Adipocyte (in vitro differentiated cells): ENCODE results near the gene ASS1.

Experiments
- DNase-seq: peaks from one replicate; pipeline ENCODE4 v3.0.0-alpha.2; 2015; ENCODE audit warnings: low read depth
- H3K27me3 ChIP-seq: replicated peaks from 2 replicates; pipeline ENCODE4 v1.7.0; 2013; ENCODE audit warnings: mild to moderate bottlenecking, low read length, moderate library complexity; ENCODE audit not compliant: control insufficient read depth, insufficient read depth
- H3K36me3 ChIP-seq: 2 replicates; pipeline ENCODE4 v1.7.0; 2013; ENCODE audit warnings: low read length, mild to moderate bottlenecking, moderate library complexity; ENCODE audit not compliant: control insufficient read depth, insufficient read depth, severe bottlenecking
- H3K4me1 ChIP-seq: 2 replicates; pipeline ENCODE4 v1.7.0; 2013; ENCODE audit warnings: mild to moderate bottlenecking, low read length, moderate library complexity; ENCODE audit not compliant: control insufficient read depth, insufficient read depth
- H3K4me3 ChIP-seq: 2 replicates; pipeline ENCODE4 v1.7.0; 2013; ENCODE audit warnings: mild to moderate bottlenecking, low read length, moderate library complexity
- H3K9ac ChIP-seq: 2 replicates; pipeline ENCODE4 v1.7.0; 2013; ENCODE audit warnings: mild to moderate bottlenecking, low read length, moderate library complexity
- H3K9me3 ChIP-seq: 2 replicates; pipeline ENCODE4 v1.7.0; 2013; ENCODE audit warnings: mild to moderate bottlenecking, low read length, moderate library complexity; ENCODE audit not compliant: control insufficient read depth

The ASS1 gene

DNA sequence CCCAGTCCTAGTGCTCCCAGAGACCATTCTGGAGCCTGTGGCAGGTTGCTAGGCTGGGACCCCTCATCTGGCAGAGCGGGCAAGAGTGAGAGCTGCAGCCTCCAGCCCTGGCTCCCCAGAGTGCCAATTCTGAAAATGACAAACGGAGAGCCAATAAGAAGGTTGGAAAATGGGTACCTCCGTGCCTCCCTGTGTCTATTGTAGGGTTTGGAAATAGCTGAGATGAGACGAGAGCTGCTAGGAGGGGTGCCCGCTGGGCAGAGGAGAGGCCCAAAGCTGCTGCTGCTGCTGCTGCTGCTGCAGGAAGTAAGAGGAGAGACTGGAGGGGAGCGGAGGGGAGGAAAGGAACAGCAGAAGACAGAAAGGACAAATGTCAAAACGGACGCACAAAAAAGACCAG lies 98.6 kb downstream of the ASS1 start:
- H3K4me1 ChIP-seq = peaks cover 6% of the 10 kb centered on the region
- DNase-seq = no peak
- H3K4me3 ChIP-seq = no peak overlapping the region
- no peak overlapping the region for H3K9ac ChIP-seq
- no peaks in the 10 kb centered on the region for H3K9me3 ChIP-seq
- no peaks in the 10 kb centered on the region for H3K36me3 ChIP-seq
- peaks cover 25% of the 10 kb centered on the region for H3K27me3 ChIP-seq

DNA sequence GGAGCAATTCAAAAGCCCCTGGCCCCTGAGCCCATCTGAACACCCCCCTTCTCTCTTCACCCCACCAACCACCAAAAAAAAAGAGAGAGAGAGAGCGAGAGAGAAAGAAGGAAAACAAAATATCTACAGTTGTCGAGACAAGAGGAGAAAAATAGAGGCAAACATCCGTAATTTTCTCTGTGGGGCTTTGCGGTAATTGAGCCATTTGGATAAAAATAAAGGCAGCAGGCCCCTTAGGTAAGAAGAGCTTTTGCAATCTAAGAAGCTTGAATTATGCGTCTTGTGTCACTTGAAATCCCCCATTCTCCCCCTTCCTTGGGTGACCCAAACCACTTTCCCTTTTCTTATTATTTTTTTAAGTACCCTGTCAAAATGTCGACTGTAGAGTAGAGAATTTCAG lies 99.1 kb downstream of the ASS1 start:
- H3K9me3 ChIP-seq = peaks cover under 1% of the 10 kb centered on the region
- no peak overlapping the region for H3K9ac ChIP-seq
- H3K27me3 ChIP-seq = peaks cover 27% of the 10 kb centered on the region
- no peak overlapping the region for H3K4me3 ChIP-seq
- H3K4me1 ChIP-seq = peaks cover 6% of the 10 kb centered on the region
- DNase-seq = no peak
- H3K36me3 ChIP-seq = no peaks in the 10 kb centered on the region

DNA sequence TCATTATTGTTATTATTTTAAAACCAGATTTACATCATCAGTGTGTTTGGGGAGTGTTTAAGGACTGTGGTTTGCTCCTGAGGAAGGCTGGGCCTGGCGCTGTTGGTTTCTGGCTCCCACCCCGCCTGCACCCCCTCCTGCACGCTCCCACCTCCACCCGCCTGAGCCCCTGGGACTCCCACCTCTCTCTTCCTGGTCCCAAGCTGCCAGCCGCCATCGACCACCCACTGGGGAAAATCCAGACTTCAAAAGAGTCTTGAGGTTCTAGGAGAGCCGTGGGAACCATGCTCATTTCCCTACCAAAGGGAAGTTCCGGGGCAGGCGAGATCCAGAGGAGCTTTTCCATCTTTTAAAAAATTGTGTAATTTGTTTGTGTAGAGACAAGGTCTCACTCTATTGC lies 99.6 kb downstream of the ASS1 start:
- Histone ChIP-seq H3K4me1 (peaks cover 6% of the 10 kb centered on the region), H3K9ac (no peak overlapping the region), H3K36me3 (no peaks in the 10 kb centered on the region), H3K9me3 (peaks cover 6% of the 10 kb centered on the region), H3K4me3 (no peak overlapping the region), H3K27me3 (peaks cover 30% of the 10 kb centered on the region)
- no peak for DNase-seq

DNA sequence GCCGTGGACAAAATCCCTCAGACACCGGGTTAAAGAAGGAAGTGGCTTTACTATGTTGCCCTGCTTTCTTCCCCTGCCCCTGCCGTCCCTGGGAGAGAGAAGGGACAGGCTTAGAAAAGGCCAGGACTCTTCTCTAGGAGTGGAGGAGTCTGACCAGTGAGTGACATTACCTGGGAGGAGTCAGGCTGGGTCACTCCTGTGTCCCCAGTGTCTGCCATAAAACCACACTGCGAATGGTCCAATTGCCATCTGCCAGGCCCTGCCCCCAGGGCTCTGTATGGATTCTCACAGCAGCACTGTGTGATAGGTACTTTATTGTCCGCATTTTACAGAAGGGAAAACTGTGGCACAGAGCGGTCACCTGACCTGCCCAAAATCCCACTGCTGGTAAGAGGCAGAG lies 103.3 kb downstream of the ASS1 start:
- no peak for DNase-seq
- no peak overlapping the region for H3K9ac ChIP-seq
- peaks cover 35% of the 10 kb centered on the region for H3K27me3 ChIP-seq
- peaks cover 7% of the 10 kb centered on the region for H3K9me3 ChIP-seq
- no peak overlapping the region for H3K4me3 ChIP-seq
- no peaks in the 10 kb centered on the region for H3K36me3 ChIP-seq
- no peaks in the 10 kb centered on the region for H3K4me1 ChIP-seq

DNA sequence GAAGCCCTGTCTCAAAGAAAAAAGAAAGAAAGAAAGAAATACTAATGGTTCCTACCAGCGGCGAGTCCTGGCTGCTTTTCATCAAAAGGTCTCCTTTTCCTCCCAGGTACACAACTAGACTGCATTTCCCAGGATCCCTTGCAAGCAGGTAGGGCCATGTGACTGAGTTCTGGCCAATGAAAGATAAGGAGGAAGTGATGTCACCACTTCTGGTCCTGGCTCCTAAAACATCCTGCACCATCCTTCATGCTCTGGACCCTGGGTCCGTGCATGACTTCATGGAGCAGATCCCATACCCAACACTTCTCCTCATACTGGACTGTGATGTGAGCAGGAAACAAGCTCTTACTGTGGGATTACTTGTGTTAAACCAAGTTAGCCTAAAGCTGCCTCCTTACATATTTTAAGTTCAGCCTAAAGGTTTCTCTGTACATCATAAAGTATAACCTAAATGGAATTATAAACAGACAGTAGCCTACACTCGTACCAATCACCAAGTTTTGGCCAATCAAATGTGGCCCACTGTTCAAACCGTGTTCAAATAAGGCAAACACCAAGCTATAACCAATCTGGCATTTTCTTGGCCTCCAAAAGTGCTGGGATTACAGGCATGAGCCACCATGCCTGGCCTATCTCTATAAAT lies 104.5 kb downstream of the ASS1 start:
- Histone ChIP-seq H3K9ac (no peak overlapping the region), H3K4me3 (no peak overlapping the region), H3K36me3 (no peaks in the 10 kb centered on the region), H3K4me1 (no peaks in the 10 kb centered on the region), H3K27me3 (peaks cover 40% of the 10 kb centered on the region), H3K9me3 (peaks cover 7% of the 10 kb centered on the region)
- DNase-seq = no peak
